Tibial nerve (tissue), 3 donors: ENCODE measurements around the gene GDF7.

Source experiments
- CTCF ChIP-seq, 5 experiments: fragments of 200-600 bp in 3 of 5; fragments of 450-650 bp in 2 of 5; sonication (generic) in 3 of 5; IDR thresholded peaks; one replicate each; pipeline ENCODE4 v1.5.1; 2016 to 2019; ENCODE audit warnings: antibody characterized with exemption in 5 of 5, mild to moderate bottlenecking in 3 of 5, moderate library complexity in 2 of 5
- POLR2A ChIP-seq, 2 donors: fragments of 450-650 bp; IDR thresholded peaks; one replicate each; pipeline ENCODE4 v1.6.1; 2017; ENCODE audit warnings: antibody characterized with exemption in 2 of 2, mild to moderate bottlenecking in 2 of 2, moderate library complexity in 2 of 2

- TF ChIP-seq CTCF (IDR thresholded peaks at IDR 0.05), result no peak
- no peak for TF ChIP-seq POLR2A (IDR thresholded peaks at IDR 0.05)
These were observed 1.5 kb downstream of the GDF7 start for GRCh38 chr2:20668451-20668850.
